Measurements from ENCODE around the gene PRPF40A. TPM values are rescaled to one million over a fixed set of nuclear protein-coding genes. Genes with fewer than 3 reads are reported as not detected.
"Not testable (repeated sequence)": the region's sequence is repeated elsewhere in the genome, so short reads cannot be mapped to it uniquely, and the experiment has no call there.

Gene PRPF40A
- total RNA-seq, 2 donors from 2014 or later: 82.6 to 97.9 TPM

- Histone ChIP-seq H3K4me3 (no peak overlapping the region), H3K36me3 (no peaks in the 10 kb centered on the region), H3K27ac (no peak overlapping the region), H3K9me3 (no peaks in the 10 kb centered on the region), H3K4me1 (replicated peaks) (no peaks in the 10 kb centered on the region), H3K27me3 (replicated peaks; ENCODE audit: insufficient read depth) (no peaks in the 10 kb centered on the region)
- intact Hi-C loops (cut with DNase I): no loop called here
- WGBS: 89% methylated on average over 4 of the region's 4 CpGs
- no peak for DNase-seq (ENCODE audit: low spot score)
- no peak for TF ChIP-seq POLR2A (IDR thresholded peaks at IDR 0.05)
- TF ChIP-seq, protein P1, sequence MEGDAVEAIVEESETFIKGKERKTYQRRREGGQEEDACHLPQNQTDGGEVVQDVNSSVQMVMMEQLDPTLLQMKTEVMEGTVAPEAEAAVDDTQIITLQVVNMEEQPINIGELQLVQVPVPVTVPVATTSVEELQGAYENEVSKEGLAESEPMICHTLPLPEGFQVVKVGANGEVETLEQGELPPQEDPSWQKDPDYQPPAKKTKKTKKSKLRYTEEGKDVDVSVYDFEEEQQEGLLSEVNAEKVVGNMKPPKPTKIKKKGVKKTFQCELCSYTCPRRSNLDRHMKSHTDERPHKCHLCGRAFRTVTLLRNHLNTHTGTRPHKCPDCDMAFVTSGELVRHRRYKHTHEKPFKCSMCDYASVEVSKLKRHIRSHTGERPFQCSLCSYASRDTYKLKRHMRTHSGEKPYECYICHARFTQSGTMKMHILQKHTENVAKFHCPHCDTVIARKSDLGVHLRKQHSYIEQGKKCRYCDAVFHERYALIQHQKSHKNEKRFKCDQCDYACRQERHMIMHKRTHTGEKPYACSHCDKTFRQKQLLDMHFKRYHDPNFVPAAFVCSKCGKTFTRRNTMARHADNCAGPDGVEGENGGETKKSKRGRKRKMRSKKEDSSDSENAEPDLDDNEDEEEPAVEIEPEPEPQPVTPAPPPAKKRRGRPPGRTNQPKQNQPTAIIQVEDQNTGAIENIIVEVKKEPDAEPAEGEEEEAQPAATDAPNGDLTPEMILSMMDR (IDR thresholded peaks at IDR 0.05): no peak
- TF ChIP-seq POLR2AphosphoS5 (IDR thresholded peaks at IDR 0.05): no peak
Observed at GRCh38 chr2:152761214-152761613, 44.0 kb upstream of the PRPF40A start.

DNA sequence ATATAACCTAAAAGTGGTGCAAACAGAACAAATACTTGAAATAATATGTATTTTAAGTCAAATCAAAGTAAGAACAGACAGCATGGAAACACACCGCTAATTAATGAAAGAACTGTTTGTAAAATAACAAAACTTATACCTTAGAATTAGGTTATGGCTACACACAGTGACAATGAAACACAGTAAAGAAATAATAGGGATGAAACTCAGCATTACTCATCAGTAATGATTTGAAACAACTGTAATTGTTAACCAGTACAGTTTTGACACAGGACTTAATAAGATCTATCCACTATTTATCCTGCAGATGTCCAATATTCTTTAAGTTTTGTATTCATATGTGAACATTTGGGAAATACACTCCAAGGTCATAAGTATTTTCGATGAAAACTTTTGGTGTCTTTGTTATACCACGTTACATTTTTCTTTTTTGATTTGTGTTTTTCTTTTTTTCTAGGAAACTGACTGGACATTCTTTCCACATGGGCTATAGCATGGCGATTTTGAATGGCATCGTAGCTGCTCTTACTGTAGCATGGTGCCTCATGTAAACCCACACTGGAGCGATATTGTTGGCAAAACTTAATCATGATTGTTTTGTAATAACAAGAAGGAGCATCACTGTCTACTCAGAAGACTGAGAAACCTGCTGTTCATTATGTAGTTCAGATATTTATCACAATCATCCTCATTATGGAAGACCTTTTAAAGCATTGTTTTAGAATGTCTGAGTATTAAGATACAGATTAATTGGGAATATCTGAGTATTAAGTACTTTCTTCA is 42.2 kb upstream of the PRPF40A start:
- TF ChIP-seq POLR2AphosphoS5 (IDR thresholded peaks at IDR 0.05) (no peak), POLR2A (IDR thresholded peaks at IDR 0.05) (no peak)
- TF ChIP-seq, protein P1 (IDR thresholded peaks at IDR 0.05): no peak
- Histone ChIP-seq H3K36me3 (no peaks in the 10 kb centered on the region), H3K9me3 (no peaks in the 10 kb centered on the region), H3K27me3 (replicated peaks; ENCODE audit: insufficient read depth) (no peaks in the 10 kb centered on the region), H3K27ac (no peak overlapping the region), H3K4me3 (no peak overlapping the region), H3K4me1 (replicated peaks) (no peaks in the 10 kb centered on the region)
- no peak for DNase-seq (ENCODE audit: low spot score)
- intact Hi-C loops (cut with DNase I): no loop called here
- WGBS: 95% methylated on average over 6 of the region's 6 CpGs

GRCh38 chr2:152755029-152755428 is 37.8 kb upstream of the PRPF40A start:
- H3K4me1 ChIP-seq (replicated peaks): no peaks in the 10 kb centered on the region
- TF ChIP-seq POLR2A (IDR thresholded peaks at IDR 0.05): no peak
- TF ChIP-seq POLR2AphosphoS5 (IDR thresholded peaks at IDR 0.05): no peak
- TF ChIP-seq, protein P1 (IDR thresholded peaks at IDR 0.05): peak in 1 of 4 experiments; percentile 6
- no peaks in the 10 kb centered on the region for H3K27me3 ChIP-seq (replicated peaks; ENCODE audit: insufficient read depth)
- H3K9me3 ChIP-seq: no peaks in the 10 kb centered on the region
- no peaks in the 10 kb centered on the region for H3K36me3 ChIP-seq
- no peak overlapping the region for H3K4me3 ChIP-seq
- intact Hi-C loops (cut with DNase I): no loop called here
- DNase-seq (ENCODE audit: low spot score): no peak
- 82% methylated on average over 13 of the region's 13 CpGs for WGBS
- H3K27ac ChIP-seq: no peak overlapping the region

DNA sequence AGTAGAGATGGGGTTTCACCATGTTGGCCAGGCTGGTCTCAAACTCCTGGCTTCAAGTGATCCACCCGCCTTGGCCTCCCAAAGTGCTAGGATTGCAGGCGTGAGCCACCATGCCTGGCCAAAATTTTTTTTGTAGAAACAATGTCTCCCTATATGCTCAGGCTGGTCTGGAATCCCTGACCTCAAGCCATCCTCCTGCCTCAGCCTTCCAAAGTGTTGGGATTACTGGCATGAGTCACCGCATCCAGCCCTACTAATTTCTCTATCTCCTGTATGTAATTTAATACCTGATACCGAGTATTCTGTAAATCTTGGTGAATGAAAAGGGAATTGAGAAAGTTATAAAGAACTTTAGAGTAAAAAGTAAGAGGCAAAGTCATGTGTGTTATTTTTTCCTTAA is 30.5 kb upstream of the PRPF40A start:
- WGBS: 88% methylated on average over 4 of the region's 4 CpGs
- H3K27ac ChIP-seq; H3K36me3 ChIP-seq; H3K9me3 ChIP-seq; H3K27me3 ChIP-seq (replicated peaks; ENCODE audit: insufficient read depth); H3K4me3 ChIP-seq; H3K4me1 ChIP-seq (replicated peaks); DNase-seq (ENCODE audit: low spot score); intact Hi-C loops (cut with DNase I): not testable (repeated sequence)

- no peaks in the 10 kb centered on the region for H3K9me3 ChIP-seq
- H3K27ac ChIP-seq: no peak overlapping the region
- H3K27me3 ChIP-seq (replicated peaks; ENCODE audit: insufficient read depth): no peaks in the 10 kb centered on the region
- TF ChIP-seq, protein P1 (IDR thresholded peaks at IDR 0.05): peak in 3 of 4 experiments; percentile 31 to 45 (median 40)
- TF ChIP-seq POLR2A (IDR thresholded peaks at IDR 0.05): no peak
- no peak for TF ChIP-seq POLR2AphosphoS5 (IDR thresholded peaks at IDR 0.05)
- H3K36me3 ChIP-seq: no peaks in the 10 kb centered on the region
- intact Hi-C loops (cut with DNase I): no loop called here
- H3K4me3 ChIP-seq: no peak overlapping the region
- WGBS: 38% methylated on average over 3 of the region's 3 CpGs
- H3K4me1 ChIP-seq (replicated peaks): no peaks in the 10 kb centered on the region
- DNase-seq (ENCODE audit: low spot score): no peak
Observed at GRCh38 chr2:152743002-152743401, 25.7 kb upstream of the PRPF40A start.
